Measurements from ENCODE around the gene TMEM127.

DNA sequence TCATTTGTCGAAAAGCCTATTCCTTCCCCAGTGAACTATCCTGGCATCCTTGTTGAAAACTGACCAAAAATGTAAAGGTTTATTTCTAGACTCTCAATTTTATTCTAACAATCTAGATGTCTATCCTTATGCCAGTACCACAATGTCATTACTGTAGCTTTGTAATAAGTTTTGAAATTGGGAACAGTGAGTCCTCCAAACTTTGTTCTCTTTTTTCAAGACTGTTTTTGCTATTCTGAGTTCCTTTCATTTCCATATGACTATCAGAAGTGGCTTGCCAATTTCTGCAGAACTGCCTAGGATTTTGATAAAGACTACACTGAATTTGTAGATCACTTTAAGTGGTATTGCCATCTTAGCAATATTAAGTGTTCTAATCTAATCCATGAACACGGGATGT, 66.9 kb downstream of the TMEM127 start:
- TF ChIP-seq, protein P1, sequence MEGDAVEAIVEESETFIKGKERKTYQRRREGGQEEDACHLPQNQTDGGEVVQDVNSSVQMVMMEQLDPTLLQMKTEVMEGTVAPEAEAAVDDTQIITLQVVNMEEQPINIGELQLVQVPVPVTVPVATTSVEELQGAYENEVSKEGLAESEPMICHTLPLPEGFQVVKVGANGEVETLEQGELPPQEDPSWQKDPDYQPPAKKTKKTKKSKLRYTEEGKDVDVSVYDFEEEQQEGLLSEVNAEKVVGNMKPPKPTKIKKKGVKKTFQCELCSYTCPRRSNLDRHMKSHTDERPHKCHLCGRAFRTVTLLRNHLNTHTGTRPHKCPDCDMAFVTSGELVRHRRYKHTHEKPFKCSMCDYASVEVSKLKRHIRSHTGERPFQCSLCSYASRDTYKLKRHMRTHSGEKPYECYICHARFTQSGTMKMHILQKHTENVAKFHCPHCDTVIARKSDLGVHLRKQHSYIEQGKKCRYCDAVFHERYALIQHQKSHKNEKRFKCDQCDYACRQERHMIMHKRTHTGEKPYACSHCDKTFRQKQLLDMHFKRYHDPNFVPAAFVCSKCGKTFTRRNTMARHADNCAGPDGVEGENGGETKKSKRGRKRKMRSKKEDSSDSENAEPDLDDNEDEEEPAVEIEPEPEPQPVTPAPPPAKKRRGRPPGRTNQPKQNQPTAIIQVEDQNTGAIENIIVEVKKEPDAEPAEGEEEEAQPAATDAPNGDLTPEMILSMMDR (IDR thresholded peaks at IDR 0.05), result no peak
- no peak for TF ChIP-seq POLR2A (IDR thresholded peaks at IDR 0.05)

Measured in heart left ventricle (tissue), 13 donors.